Measurements from ENCODE around the gene NEK6. TPM values are rescaled to one million over a fixed set of nuclear protein-coding genes. Genes with fewer than 3 reads are reported as not detected.

Gene NEK6
- total and polyA plus RNA-seq, 9 of the 15 experiments (the other 6 are each of a cell fraction or from before 2014, with no cell fraction given): 3.1 to 19.0 (median 8.4) TPM

DNA sequence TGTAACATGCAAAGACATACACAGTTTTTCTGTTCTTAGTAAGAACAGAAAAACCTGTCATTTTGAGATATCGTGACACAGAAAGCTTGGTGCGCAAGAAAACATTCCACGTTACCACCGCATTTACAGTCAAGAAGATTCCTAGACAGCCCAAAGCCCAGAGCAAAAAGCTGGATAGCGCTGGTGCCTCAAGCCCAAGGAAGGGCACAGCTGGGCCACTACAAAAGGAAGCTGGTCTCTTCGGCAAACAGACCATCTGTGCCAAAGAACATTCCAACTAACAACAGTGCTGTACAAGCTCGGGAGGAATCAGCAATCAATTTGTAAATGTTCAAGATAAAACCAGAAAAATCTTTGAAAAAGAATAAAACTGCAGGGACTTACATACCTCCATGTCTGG, 126.5 kb downstream of the NEK6 start:
- no peak overlapping the region for H3K4me2 ChIP-seq (ENCODE audit: insufficient read depth, low read length)
- intact Hi-C loops (cut with micrococcal nuclease): no loop called here
- in situ Hi-C loops (cut with MboI): no loop called here
- H3K36me3 ChIP-seq (ENCODE audit: control insufficient read depth, insufficient read depth, low read length): peaks cover 62% of the 10 kb centered on the region
- no TSS peak for BruUV-seq (replicated peaks)
- H2AFZ ChIP-seq (ENCODE audit: low read depth, low read length): no peak overlapping the region
- POLR2A ChIA-PET: interaction anchor here (0.6 to 1.5 kb wide), 4 partner anchors 11 to 168 kb away, joined by 3 to 6 read pairs (median 4); no protein-coding TSS in a partner anchor
- H3K27me3 ChIP-seq (ENCODE audit: control insufficient read depth in 2 of 2, insufficient read depth in 2 of 2, low read length in 2 of 2): no peaks in the 10 kb centered on the region
- no peak for DNase-seq (ENCODE audit: extremely low read depth in 1 of 4, low spot score in 3 of 4)
- no peak for ATAC-seq
- no peaks in the 10 kb centered on the region for H4K20me1 ChIP-seq (replicated peaks; ENCODE audit: control insufficient read depth, insufficient read depth, low read length)
- H3K79me2 ChIP-seq (ENCODE audit: control insufficient read depth, insufficient read depth, low read length): peaks cover 73% of the 10 kb centered on the region
- H3K27ac ChIP-seq (ENCODE audit: extremely low read depth, low read depth, low read length): no peak overlapping the region
- H3K4me1 ChIP-seq (replicated peaks in 1 of 2; ENCODE audit: control insufficient read depth in 2 of 2, insufficient read depth in 2 of 2, low read length in 2 of 2): peaks cover 11 to 35% of the 10 kb centered on the region in 2 experiments
- H3K9me3 ChIP-seq (replicated peaks; ENCODE audit: control insufficient read depth, insufficient read depth, low read depth, low read length): no peaks in the 10 kb centered on the region
- CTCF ChIA-PET (ENCODE audit: low intra/inter-chr PET ratio): no interaction called here
- FAIRE-seq: no peak
- WGBS (ENCODE audit: insufficient coverage, low coverage, missing lambda C conversion rate): 94% methylated on average over 7 of the region's 7 CpGs
- H3K9ac ChIP-seq (ENCODE audit: insufficient read depth in 1 of 2, low read depth in 2 of 2, low read length in 2 of 2): no peak overlapping the region
- H3K4me3 ChIP-seq: no peak overlapping the region
- TF ChIP-seq CHD1 (IDR thresholded peaks at IDR 0.05; ENCODE audit: low read length): no peak
- TF ChIP-seq MXI1 (IDR thresholded peaks at IDR 0.05; ENCODE audit: low read depth, low read length): no peak
- H3K9me1 ChIP-seq (ENCODE audit: control insufficient read depth, insufficient read depth, low read length): no peaks in the 10 kb centered on the region

DNA sequence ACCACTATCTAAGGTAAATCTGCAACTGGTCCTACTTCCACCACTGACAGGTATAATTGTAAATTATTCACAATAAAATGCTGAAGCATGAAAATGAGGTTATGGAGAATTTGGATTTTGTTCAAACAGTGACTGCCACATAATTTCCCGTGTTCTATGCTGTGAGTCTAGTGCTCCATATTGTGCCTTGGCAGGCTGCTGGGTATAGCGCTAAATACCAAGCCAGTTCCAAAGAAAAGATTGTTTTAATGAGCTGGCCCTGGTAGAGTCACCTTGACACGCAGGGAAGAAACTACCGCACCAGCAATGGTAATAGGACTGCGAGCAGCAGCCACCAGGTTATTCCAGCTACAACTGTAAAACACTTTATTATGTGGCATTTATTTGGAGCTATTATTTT, 127.1 kb downstream of the NEK6 start:
- H3K27me3 ChIP-seq (ENCODE audit: control insufficient read depth in 2 of 2, insufficient read depth in 2 of 2, low read length in 2 of 2): no peaks in the 10 kb centered on the region
- TF ChIP-seq, protein P1, sequence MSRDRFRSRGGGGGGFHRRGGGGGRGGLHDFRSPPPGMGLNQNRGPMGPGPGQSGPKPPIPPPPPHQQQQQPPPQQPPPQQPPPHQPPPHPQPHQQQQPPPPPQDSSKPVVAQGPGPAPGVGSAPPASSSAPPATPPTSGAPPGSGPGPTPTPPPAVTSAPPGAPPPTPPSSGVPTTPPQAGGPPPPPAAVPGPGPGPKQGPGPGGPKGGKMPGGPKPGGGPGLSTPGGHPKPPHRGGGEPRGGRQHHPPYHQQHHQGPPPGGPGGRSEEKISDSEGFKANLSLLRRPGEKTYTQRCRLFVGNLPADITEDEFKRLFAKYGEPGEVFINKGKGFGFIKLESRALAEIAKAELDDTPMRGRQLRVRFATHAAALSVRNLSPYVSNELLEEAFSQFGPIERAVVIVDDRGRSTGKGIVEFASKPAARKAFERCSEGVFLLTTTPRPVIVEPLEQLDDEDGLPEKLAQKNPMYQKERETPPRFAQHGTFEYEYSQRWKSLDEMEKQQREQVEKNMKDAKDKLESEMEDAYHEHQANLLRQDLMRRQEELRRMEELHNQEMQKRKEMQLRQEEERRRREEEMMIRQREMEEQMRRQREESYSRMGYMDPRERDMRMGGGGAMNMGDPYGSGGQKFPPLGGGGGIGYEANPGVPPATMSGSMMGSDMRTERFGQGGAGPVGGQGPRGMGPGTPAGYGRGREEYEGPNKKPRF (IDR thresholded peaks at IDR 0.05; ENCODE audit: low read depth, low read length): no peak
- TF ChIP-seq MAZ (CRISPR knock-in tag; conservative IDR thresholded peaks at IDR 0.05 in 1 of 2, IDR thresholded peaks at IDR 0.05 in 1 of 2) (no peak), CBFA2T3 (IDR thresholded peaks at IDR 0.05) (no peak), PTRF (tag; IDR thresholded peaks at IDR 0.05) (no peak), HMG20A (CRISPR knock-in tag; conservative IDR thresholded peaks at IDR 0.05) (no peak), BMI1 (IDR thresholded peaks at IDR 0.05; ENCODE audit: low read length) (no peak), CBX5 (IDR thresholded peaks at IDR 0.05; ENCODE audit: borderline replicate concordance, low read depth) (no peak)
- TF ChIP-seq, protein P2, sequence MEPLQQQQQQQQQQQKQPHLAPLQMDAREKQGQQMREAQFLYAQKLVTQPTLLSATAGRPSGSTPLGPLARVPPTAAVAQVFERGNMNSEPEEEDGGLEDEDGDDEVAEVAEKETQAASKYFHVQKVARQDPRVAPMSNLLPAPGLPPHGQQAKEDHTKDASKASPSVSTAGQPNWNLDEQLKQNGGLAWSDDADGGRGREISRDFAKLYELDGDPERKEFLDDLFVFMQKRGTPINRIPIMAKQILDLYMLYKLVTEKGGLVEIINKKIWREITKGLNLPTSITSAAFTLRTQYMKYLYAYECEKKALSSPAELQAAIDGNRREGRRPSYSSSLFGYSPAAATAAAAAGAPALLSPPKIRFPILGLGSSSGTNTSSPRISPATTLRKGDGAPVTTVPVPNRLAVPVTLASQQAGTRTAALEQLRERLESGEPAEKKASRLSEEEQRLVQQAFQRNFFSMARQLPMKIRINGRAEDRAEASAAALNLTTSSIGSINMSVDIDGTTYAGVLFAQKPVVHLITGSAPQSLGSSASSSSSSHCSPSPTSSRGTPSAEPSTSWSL (CRISPR knock-in tag; IDR thresholded peaks at IDR 0.05; ENCODE audit: borderline replicate concordance): no peak
- TF ChIP-seq, protein P3, sequence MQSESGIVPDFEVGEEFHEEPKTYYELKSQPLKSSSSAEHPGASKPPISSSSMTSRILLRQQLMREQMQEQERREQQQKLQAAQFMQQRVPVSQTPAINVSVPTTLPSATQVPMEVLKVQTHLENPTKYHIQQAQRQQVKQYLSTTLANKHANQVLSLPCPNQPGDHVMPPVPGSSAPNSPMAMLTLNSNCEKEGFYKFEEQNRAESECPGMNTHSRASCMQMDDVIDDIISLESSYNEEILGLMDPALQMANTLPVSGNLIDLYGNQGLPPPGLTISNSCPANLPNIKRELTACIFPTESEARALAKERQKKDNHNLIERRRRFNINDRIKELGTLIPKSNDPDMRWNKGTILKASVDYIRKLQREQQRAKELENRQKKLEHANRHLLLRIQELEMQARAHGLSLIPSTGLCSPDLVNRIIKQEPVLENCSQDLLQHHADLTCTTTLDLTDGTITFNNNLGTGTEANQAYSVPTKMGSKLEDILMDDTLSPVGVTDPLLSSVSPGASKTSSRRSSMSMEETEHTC (IDR thresholded peaks at IDR 0.05): no peak
- intact Hi-C loops (cut with micrococcal nuclease): loop anchor here (5.0 kb wide), 1 partner anchor 253 kb away; no protein-coding TSS in a partner anchor
- H3K36me3 ChIP-seq (ENCODE audit: control insufficient read depth, insufficient read depth, low read length): peaks cover 56% of the 10 kb centered on the region
- H3K4me2 ChIP-seq (ENCODE audit: insufficient read depth, low read length): no peak overlapping the region
- 97% methylated on average over 5 of the region's 5 CpGs for WGBS (ENCODE audit: insufficient coverage, low coverage, missing lambda C conversion rate)
- ChIA-PET CTCF (ENCODE audit: low intra/inter-chr PET ratio) (no interaction called here), POLR2A (interaction anchor here (0.6 to 2.3 kb wide), 4 partner anchors 8 to 14 kb away, joined by 3 to 10 read pairs (median 4); no protein-coding TSS in a partner anchor)
- in situ Hi-C loops (cut with MboI): no loop called here
- peaks cover 75% of the 10 kb centered on the region for H3K79me2 ChIP-seq (ENCODE audit: control insufficient read depth, insufficient read depth, low read length)
- no peak overlapping the region for H3K4me3 ChIP-seq
- H3K4me1 ChIP-seq (replicated peaks in 1 of 2; ENCODE audit: control insufficient read depth in 2 of 2, insufficient read depth in 2 of 2, low read length in 2 of 2): peaks cover 17 to 41% of the 10 kb centered on the region in 2 experiments
- H3K27ac ChIP-seq (ENCODE audit: extremely low read depth, low read depth, low read length): no peak overlapping the region
- DNase-seq (ENCODE audit: extremely low read depth in 1 of 4, low spot score in 3 of 4) (no peak), ATAC-seq (no peak), FAIRE-seq (no peak)
- H2AFZ ChIP-seq (ENCODE audit: low read depth, low read length): no peak overlapping the region
- no TSS peak for BruUV-seq (replicated peaks)
- no peaks in the 10 kb centered on the region for H3K9me3 ChIP-seq (replicated peaks; ENCODE audit: control insufficient read depth, insufficient read depth, low read depth, low read length)
- H4K20me1 ChIP-seq (replicated peaks; ENCODE audit: control insufficient read depth, insufficient read depth, low read length): no peaks in the 10 kb centered on the region
- no peak overlapping the region for H3K9ac ChIP-seq (ENCODE audit: insufficient read depth in 1 of 2, low read depth in 2 of 2, low read length in 2 of 2)
- no peaks in the 10 kb centered on the region for H3K9me1 ChIP-seq (ENCODE audit: control insufficient read depth, insufficient read depth, low read length)

Measured in K562 (cell line).